Stimulated activated CD4-positive, alpha-beta T cell treated with anti-CD3 and anti-CD28 coated beads, TNF-alpha, amount 100 ng/mL, for 48 hours (primary cell): ENCODE data around the gene ARHGAP26.
"Not testable (repeated sequence)": the region's sequence is repeated elsewhere in the genome, so short reads cannot be mapped to it uniquely, and the experiment has no call there.

Source experiments
- DNase-seq, 3 donors: peaks; one replicate each; pipeline ENCODE4 v3.0.0-alpha.2; 2020; ENCODE audit warnings: low read depth in 3 of 3

Gene ARHGAP26

DNA sequence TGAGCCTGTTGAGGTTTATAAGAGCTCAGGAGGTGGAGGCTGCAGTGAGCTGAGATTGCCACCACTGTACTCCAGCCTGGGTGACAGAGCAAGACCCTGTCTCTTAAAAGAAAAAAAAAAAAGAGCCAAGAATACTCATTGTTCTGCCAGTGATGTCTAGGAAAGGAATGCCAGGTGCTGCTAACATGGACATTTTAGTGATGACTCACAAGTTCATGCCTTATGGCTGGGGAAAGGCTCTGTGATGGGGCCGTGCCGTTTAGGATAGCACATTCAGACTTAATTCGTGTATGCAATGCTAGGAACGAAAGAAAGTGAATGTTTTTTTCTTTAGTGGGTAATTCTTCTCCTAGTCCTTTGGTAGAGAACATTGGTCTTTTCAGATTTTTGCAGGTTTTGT lies 134.2 kb downstream of the ARHGAP26 start:
- DNase-seq: no peak

DNA sequence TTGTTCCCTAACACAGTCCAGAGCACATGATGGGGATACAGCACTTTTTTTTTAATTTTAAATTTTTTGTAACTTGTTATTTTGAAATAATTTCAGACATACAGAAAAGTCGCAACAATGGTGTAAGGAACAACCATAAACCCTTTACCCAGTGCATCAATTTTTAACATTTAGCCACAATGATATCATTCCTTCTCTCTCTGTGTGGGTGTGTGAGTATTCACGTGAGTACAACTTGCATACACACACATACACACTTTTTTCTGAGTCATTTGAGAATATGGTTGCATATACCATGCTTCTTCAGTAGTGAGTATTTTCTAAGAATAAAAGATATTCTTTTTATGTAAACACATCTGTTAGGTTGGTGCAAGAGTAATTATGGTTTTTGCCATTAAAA lies 135.2 kb downstream of the ARHGAP26 start:
- DNase-seq: no peak

DNA sequence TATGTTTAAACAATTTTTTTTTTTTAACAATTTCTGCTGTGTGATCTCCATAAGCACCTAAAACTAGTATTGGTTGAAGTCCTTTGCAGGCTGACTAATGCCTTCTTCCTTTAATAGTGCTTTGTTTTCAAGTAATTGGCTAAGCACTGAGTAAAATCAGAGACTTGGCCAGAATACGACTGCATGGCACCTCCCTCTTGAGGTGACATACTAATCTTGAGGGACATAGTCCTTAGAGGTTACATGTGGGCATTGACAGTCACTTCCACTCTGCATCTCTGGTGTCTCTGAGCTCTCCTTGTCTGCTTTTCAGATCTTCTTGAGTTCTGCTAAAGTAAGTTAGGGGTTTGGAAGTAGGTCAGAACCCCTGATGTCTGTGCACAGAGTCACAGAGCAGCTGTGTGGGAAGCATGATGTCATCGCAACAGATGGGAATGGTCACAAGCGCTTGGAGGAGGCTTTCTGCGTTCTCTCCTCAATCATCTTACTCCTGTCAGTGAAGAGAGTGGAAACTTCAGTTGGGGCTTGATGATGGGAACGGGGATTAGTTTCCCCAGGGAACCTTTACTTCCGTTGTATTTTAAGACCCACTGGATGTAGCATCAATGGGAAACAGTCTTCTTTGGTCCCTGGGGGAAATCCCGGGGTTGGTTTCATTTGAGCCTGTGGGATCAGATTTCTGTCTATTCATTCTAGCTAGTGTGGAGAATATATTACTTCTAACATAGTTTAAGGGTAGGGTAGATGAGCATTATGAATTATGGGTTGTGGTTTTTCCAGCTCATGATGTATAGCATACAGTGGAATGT lies 136.9 kb downstream of the ARHGAP26 start:
- DNase-seq: no peak

DNA sequence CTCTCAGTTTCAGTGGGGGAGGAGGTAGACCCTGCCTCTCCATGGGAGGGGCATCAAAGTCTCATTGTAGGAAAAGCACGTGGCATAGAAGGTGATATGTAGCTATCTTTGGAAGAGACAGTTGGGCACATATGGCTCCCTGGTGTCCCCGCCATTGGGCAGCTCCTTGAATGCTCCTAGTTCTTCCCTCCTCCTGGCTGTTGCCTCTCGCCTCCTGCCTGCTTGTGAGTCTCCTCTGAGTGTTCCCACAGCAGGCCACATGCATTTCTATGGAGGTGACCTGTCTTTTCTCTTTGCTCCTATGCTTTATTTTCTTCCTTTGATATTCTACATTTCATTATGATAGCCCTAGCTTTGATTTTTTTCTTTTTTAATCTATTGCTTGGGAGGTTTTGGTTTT lies 138.5 kb downstream of the ARHGAP26 start:
- DNase-seq: no peak

DNA sequence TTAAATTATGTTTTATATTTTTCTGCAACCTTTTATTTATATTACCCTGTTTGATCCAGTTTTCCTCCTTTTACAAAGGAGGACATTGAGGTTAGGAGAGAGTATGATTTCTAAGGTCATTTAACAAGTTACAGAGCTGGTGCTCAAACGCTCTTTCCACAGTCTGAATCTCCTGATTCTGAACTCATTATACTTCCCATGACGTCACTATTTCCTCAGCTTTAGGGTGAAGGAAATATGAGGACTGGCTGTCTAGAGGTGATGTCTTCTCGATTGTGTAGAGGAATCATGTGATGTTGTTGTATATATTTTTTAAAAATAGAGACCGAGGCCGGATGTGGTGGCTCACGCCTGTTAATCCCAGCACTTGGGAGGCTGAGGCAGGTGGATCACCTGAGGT lies 140.0 kb downstream of the ARHGAP26 start:
- no peak for DNase-seq

DNA sequence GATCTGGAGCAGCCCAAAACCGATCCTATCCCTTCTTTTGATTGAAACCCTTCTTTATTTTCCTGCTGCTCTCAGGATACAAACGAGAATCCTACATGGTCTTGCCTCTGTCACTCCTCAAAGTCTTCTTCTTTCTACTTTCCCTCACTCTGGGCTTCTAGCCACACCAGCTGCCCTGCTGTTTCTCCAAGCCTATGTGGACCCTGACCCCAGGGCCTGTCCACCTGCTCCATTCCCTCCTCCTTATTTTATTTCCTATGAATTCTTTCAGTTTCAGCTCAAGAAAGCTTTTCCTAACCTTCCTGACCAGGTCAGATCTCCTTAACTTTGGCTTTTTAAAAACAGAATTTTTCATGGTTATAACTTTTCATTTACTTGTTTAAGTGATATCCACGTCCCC lies 141.0 kb downstream of the ARHGAP26 start:
- no peak for DNase-seq

DNA sequence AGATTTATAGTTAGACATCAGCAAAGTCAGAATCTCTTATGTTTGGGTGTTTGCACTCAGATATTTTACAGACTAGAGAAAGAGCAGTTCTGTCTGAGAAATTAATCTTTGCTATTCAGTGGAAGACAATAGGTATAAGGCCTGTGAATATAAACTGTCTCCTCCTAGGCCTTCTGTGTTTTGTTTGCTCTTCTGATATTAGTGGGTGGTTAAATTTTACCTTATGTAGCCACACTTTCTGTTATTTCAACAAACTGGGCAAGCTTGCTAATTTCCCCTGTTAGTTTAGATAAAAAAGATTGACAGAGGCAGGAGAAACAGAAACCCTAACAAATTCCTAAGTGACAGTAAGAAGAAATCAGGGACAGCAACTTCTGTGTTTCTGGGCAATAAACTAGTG lies 141.6 kb downstream of the ARHGAP26 start:
- no peak for DNase-seq

DNA sequence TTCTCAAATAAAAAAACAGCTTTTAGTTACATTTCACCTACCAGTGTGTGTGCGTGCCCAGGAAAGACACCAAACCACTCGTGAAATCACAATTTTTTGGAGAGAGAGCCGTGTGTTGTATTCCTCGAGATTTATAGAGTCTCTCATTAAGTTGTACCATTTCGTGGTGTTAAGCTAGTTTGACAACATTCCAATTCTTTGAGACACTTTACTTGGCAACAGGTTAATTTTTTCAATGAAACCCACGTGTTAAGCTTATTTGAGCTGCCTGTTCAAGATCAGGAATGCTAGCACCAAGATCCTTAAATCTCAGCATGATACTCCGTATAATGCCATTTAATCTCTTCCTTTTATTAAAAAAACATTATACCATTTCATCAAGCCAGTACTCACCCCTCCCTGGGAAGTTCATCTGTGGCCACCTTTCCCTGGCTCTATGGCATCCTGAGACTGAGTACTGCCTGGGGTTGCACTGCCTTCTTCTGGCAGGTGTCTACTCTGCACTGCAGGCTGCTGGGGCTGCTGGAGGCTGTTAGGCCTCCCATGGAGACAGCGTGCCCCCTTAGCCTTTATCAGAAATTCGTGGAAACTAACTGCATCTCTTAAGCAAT lies 143.7 kb downstream of the ARHGAP26 start:
- DNase-seq: no peak

DNA sequence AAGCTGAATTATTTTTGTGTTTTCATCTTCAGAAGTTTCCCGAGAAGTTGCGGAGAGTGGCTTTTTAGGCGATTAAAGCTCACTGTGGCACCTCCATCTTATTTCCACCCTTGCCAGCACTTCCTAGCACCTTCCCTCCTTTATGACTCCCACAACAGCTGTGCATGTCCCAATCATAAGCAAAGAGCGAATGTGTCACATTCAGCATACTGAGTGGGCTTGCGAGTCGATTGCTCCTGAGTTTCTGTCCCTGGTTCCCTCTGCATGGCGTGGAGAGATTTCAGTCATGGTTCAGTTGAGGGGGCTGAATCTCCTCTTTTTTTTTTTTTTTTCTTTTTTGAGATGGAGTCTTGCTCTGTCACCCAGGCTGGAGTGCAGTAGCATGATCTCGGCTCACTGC lies 144.9 kb downstream of the ARHGAP26 start:
- no peak for DNase-seq

DNA sequence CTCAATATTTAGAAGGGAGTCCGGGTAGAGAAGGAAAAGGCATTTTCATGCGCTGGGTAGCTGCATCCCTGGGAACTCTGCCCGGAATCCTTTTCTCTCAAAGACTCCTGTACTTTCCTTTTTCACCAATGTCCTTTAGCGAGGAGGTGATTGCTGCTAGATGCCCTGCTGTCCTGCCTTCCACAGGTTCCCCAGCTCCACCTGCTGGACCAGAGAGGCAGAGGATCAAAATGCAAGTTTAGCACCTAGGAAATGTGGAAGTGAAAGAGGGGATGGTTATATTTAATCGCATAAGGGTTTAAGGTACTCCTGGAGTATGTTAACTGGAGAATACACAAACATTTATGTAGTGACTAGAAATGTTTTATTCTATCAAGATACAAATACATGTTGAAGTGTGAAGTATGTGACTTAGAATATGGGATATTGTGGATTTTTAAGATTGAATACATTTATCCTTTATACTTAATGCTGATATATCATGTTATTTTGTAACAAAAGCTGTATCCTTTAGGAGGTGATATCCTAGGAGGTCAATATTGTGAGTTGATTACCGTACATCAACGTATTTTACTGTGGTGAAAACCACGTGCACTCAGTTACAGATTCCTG lies 145.7 kb downstream of the ARHGAP26 start:
- no peak for DNase-seq

DNA sequence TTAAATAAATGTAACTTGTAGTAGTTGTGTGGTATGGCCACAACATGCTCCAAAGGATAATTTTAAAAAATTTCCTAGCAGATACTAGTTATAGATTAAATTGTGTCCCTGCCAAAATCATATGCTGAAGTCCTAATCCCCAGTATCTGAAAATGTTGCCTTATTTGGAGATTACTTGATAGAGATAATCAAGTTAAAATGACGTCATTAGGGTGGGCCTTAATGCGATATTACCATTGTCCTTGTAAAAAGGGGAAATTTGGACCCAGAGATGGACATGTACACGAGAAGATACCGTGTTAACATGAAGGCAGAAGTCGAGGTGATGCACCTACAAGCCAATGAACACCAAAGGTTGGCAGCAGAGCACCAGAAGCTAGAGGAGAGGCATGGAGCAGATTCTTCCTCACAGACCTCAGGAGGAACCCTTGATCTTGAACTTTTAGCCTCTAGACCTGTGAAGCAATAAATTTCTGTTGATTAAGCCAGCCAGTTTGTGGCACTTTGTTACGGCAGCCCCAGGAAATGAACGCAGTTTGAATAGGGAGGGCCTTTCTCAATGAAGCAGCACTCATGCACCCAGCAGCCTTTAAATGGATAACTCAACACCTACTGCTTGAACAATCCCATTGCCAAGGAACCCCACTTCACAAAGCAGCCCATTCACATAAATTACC lies 148.9 kb downstream of the ARHGAP26 start:
- no peak for DNase-seq

DNA sequence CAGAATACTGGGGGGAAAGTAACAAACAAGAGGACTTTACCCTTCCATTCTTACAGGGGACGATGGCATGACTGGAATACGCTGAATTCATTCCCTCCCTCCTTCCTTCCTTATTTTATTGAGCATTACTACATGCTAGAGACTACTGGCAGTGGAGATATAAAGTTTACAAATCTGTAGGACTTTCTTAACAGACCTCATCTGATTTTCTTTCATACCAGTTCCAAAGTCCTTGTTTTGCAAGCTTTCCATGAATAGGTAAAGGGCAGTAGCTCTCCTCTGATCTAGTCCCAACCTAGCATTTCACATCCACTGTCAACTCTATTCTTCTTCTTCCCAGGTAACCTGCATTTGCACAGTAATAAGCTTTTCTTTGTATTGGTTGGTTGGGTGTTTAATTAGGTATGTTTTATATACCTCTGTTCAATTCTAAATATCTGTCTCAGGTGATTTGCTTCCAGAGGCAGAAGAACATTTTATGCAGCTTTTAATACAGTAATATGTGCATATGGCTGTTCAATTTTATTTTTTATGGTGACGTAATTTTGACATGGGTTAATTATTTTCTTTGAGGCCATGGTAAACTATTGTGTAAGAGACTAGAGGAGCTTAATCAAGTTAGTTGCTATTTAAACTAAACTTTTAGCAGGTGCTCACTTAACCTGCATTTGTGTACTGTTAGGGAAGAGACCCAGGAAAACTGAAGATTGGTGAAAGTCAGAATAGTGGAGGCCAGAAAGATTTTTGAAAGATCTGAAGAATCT lies 150.9 kb downstream of the ARHGAP26 start:
- DNase-seq: no peak

DNA sequence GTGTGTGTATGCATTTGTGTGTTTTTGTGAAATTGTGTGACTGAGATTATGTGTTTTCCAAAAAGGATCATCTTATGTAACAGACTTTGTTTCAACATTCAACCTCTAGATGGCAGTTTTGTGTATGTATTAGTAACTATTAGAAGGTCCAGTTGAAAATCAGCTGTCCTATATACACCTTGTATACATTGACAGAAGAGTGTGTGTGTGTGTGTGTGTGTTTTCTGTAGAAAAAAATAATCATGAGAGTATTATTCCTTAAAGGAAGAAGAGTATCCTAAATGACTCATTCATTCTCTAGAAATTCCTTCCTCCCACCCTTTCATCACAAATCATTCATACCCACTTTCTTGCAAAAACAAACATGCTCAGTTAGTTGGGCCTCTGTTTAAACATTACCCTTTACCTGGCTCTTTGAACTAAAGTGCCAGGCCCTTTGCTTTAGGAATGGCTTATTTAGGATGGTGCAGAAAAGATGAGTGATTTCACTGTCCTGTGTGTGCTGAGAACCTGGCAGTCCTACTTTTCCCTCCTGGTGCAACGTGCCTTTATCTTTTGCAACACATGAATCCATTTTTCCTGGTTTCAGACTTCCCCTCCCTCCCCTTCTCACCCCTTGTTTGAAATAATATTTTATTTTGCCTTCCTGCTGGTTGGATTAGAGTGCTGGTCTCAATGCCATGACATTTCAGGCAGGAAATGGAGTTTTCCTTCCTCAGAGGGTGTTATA lies 152.2 kb downstream of the ARHGAP26 start:
- no peak for DNase-seq

DNA sequence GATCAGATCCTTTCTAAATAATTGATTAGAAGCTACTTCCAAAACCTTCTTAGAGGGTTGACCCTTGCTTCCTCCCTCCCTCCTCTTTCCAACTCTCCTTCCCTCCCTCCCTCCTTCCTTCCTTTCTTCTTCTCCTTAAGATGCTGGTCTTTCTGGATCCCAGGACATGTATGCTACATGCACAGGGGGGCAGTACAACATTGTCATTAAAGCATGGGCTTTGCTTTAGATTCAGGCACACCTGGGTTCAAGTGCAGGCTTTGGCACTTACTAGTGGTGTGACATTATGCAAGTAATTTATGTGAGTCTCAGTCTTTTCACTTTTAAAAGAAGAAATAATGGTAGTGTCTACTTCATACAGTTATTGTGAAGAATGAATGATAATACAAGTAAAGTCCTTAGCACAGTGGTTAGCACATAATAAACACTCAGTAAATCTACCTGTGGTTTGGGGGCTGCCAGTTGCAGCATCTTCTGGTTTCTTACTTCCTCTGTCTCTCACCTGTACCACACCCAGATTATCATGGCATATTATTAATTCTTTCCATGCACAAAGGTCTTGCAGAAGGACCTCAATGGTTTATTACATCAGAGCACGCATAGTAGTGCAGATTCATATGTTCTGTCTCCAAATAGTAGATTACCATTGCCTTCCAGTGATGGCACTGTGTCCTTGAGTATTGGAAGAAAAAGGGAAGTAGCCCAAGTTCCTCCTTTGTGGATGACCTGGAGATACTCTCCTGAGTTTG lies 154.1 kb downstream of the ARHGAP26 start:
- no peak for DNase-seq

DNA sequence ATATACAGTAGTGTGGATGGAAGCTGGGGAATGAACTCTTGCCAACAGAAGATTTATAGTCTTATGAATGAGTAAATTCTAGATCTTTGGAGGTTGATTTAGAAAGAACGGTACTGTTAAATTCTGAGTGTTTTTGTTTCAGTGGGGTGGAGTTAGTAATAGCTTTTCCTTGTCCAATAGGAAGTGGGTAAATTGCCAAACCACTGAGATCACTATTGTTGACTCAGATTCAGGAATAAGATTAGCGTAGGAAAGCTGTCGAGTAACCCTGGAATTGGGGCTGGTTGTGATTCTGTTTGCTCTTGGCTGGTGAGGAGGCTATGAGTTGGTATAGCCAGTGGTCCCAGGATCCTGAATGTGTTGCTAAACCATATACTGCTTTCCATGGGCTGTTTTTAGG lies 155.6 kb downstream of the ARHGAP26 start:
- DNase-seq: no peak

DNA sequence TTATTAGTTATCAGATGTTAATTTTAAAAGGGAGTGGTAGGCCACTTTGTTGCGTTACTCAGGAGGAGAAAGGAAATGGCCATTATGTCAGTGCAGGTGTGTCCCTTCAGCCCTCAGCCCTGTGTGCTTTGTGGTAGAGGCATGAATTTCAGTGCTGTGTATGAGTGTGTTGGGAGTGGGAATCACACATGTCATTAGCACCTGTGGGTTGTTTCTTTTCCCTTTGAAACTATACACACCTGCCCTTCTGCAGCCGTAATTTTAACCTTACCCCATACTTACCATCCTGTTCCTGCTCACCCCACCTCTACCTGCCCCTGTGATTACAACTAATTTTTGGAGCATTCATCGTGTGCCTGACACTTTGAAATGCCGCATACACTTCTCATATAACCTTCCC lies 156.4 kb downstream of the ARHGAP26 start:
- no peak for DNase-seq

DNA sequence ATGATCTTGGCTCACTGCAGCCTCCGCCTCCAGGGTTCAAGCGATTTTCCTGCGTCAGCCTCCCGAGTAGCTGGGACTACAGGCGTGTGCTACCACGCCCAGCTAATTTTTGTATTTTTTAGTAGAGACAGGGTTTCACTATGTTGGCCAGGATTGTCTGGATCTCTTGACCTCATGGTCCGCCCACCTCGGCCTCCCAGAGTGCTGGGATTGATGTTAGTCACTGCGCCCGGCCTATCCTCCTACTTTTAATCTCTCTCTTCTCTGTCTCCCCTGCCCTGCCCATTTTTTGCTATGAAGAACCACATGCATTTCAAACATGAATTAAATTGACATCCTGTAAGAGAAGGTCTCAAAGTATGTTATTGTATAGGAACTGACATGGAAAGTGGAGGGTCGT lies 158.8 kb downstream of the ARHGAP26 start:
- DNase-seq: not testable (repeated sequence)

DNA sequence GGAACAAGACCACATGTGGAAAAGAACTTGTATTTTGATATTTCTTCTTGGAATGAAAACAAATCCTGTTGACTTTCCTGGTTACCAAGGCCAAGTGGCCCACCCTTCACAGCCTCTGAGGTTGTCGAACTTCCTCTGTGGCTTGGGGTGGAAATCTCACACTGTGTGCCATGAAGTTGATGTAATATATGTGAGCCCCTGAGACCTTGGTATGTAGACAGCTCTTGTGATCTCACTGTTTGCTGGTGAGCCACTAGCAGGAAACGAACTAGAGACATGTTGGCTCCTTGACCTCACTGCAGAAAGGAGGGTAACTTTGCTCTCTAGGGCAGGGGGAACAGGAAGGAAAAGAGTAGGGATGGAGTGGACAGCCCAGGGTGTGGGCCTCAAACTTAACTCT lies 159.4 kb downstream of the ARHGAP26 start:
- no peak for DNase-seq

DNA sequence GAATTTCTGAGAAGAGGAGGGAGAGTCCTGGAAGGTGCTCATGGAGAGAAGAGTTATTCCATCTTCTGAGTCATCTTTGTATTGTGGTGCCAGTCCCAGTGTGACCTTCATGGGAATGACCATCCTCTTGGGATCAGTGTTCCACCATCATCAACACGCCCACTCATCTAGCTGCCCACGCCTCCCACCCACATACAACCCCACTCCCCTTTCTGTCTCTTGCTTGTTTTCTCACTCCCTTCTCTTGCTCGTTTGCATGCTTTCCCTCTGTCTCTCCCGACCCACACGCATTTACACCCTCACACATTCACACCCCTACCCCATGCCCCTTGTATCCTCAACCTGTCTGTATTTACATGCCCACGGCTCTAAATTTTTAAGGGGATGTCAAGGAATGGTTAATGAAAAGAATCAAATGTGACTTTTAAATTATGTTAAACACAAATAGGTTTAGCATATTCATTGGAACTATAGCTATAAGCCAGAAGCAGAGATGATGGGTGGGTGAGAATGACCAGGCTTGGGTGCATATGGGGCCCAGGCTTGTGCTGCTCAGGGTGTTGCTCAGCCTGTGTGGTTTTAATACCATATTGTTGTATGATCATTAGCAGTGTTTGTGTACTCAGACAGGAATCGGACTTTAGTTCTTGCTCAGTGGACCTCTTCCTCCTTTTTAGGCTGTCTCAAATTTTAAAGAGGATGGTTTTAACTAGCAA lies 160.4 kb downstream of the ARHGAP26 start:
- no peak for DNase-seq
